SK-MEL-5 (cell line): Measurements from ENCODE around the gene RGS12. TPM values are rescaled to one million over a fixed set of nuclear protein-coding genes. Genes with fewer than 3 reads are reported as not detected.

ENCODE experiments used
- DNase-seq: peaks from one replicate; pipeline ENCODE4 v3.0.0-alpha.2; 2016; ENCODE audit warnings: low read depth, low spot score
- in situ Hi-C: cut with HindIII; loops from 2 replicates; pipeline ENCODE4 v1.10.0; 2016; ENCODE audit warnings: low sequenced_read_pairs, high pct_unique_total_duplicates, low pct_unique_long_range_greater_than_20kb
- total RNA-seq: library from RNA; depleted of rRNA; stranded (reverse); fragments of >200 nt; shearing (Covaris generic); gene quantifications from 2 replicates; pipeline ENCODE4 v1.2.3, GENCODE V29; 2014

RGS12 gene
- total RNA-seq, 1 experiment from 2014 or later, result 4.8 TPM

DNA sequence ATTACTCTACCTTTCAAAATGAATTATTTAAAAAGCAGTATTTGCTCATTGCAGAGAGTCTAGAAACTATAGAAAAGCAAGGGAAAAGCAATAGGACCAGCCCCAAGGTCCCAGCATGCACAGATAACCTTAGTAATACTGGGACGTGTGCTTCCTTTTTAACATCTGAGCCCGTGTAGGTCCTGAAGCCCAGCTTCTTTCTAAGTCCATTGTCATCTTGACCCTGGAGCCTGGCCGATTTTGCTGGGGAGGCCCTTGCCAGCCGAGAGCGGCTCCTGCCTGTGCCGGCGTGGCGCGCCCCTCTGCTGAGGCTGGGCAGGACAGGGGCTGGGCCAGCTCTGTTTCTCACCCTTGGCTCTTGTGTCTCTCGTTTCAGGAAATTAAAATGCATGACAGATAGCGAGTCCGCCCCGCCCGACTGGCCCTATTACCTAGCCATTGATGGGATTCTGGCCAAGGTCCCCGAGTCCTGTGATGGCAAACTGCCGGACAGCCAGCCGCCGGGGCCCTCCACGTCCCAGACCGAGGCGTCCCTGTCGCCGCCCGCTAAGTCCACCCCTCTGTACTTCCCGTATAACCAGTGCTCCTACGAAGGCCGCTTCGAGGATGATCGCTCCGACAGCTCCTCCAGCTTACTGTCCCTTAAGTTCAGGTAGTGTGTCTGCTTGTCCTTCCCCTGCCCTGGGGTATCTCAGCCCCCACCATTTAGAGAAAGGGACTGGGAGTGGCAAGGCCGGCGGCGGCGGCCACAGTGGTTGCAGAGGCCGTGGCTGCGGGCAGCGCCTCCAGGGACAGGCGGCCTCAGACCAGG is 39.8 kb upstream of the RGS12 start:
- in situ Hi-C loops, result no loop called here
- DNase-seq, result no peak

- in situ Hi-C loops, result no loop called here
Measured at GRCh38 chr4:3253808-3254207, 39.0 kb upstream of the RGS12 start.

DNA sequence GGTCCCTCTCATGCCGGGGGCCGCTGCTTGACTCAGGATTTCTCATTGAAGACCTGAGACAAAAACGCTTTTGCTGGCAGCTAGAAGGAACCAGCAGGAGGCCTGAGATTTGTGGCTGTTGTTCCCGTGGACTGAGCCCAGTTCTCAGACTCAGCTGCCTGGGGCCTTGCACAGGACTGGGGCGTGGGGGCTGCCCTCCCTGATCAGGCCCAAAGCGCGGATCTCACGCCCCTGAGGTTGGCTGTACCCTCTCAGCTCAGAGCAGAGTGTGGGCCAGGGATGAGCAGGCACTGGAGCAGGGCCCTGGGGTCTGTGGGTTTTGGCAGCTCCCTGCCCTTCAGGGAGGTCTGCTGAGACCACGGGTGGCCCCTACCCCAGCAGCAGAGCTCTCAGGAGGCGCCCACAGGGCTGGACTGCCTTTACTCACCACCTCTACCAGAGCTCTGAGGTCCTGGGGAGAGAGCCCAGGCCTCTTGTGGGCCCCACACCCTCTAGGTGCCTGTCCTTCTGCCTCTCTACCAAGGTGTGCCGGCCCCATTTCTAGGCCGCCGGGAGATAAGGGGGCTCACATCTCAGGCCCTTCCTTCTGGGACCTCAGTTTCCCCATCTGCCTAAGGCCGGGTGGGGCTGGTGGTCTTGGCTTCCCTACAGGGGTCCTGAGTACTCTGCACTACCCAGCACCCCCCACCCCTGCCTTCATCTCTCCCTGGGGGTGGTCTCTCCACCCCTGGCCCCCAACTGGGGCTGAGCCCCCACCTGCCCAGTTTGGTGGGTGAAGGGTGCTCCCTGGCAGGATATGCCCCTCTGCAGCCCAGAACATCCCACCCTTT is 38.3 kb upstream of the RGS12 start:
- DNase-seq, result no peak
- in situ Hi-C loops, result no loop called here

More at GRCh38 chr4:3253808-3254207, 39.0 kb upstream of the RGS12 start:
- DNase-seq, result no peak

DNA sequence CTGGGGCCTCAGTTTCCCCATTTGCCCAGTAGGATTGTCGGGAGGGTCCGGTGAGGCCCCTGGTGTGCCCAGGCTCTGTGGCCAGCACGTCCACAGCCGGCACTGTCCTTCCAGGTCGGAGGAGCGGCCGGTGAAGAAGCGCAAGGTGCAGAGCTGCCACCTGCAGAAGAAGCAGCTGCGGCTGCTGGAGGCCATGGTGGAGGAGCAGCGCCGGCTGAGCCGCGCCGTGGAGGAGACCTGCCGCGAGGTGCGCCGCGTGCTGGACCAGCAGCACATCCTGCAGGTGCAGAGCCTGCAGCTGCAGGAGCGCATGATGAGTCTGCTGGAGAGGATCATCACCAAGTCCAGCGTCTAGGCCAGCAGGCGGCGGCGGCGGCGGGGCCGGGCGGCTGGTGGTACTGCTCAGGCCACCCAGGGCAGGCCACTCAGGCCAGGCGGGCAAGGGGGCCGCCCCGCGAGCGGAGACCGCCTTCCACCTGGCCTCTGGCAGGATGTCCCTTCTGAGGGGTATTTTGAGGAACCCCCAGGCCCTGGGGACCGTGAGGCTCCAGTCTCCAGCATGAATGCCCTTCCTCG is 37.1 kb upstream of the RGS12 start:
- DNase-seq, result no peak
- in situ Hi-C loops, result no loop called here

DNA sequence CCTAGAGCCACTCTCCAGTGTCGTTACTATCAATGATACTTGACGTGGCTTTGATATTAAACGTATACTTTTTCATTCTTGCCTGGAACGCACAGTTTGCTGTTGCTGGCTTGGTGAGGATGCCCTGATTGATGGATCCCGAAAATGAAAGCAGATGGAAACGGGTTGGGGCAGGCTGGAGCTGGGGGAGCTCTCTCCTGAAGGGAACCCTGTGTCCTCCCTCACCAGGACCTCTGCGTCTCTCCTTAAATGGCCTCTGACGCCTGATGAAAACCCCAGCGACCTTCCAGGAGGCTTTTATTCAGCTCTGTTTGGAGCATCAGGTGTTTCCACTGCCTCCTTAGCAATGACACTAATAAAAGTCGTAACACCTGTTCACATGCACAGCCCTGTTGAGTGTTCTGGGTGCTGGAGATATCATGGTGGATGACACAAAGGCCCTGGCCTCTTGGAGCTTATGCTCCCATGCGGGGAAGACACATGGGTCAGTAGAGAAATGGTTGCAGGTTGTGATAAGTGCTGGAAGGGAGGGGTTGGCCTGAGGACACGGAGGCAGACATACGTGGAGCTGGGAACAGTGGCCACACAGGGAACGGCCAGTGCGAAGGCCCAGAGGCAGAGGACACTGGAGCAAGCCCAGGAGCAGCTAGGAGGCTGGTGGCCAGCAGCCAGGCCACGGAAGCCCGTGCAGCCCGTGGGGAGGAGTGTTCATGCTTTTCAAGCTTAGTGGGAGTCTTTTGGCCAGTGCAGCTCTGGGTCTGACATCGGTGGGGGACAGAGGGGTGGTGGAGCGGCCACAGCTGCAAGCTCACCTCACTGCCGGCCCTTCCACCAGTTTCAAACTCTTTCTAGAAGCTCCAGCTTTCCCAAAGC is 36.4 kb upstream of the RGS12 start:
- in situ Hi-C loops, result no loop called here
- DNase-seq, result no peak

GRCh38 chr4:3257103-3257555 is 35.7 kb upstream of the RGS12 start:
- in situ Hi-C loops, result no loop called here
- DNase-seq, result no peak

DNA sequence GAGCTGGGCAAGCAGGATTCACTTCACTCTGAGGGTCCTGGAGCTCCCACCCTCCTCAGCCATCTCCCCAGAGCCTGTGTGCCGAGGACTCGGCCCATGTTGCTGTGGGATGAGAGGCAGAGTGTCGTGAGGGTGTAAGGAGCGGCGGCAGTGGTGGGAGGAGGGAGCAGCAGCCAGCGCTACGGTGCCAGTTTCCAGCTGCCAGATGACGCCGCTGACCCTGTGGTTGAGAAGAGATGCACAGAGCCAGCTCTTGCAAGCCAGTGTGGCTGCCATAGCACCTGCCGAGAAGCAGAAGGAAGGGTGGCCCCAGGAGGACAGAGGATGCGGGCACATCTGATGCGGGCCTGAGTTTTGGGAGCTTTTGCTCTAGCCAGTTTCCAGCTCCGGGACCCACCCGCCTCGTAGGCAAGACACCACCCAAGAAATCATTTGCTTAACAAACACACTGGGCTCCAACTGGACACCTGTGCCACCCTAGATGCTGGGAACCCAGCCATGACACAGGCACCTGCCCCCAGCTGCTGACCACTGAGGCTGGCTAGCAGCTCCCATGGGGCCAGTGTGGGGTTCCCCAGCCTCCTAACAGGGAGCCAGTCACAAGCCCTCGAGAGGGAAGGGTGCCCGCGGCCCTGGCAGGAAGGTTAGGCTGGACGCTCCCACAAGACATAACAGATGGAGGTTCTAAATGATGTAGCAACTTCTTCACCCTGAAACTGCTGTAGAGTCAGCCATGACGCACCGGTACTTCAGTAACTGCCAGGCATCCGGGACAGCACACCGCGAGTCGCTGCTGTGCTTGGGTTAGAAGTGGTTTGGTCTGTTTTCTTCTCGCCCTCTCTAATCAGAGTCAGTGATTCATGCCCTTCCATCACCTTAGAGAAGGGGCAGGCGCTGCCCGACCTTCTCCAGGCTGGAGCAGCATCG is 35.0 kb upstream of the RGS12 start:
- in situ Hi-C loops, result no loop called here
- no peak for DNase-seq

GRCh38 chr4:3261411-3262207 is 31.2 kb upstream of the RGS12 start:
- no peak for DNase-seq
- in situ Hi-C loops, result no loop called here

- no peak for DNase-seq
- in situ Hi-C loops, result no loop called here
Measured at GRCh38 chr4:3262208-3263052, 30.4 kb upstream of the RGS12 start.

GRCh38 chr4:3263053-3263875 is 29.6 kb upstream of the RGS12 start:
- DNase-seq, result no peak
- in situ Hi-C loops, result no loop called here

DNA sequence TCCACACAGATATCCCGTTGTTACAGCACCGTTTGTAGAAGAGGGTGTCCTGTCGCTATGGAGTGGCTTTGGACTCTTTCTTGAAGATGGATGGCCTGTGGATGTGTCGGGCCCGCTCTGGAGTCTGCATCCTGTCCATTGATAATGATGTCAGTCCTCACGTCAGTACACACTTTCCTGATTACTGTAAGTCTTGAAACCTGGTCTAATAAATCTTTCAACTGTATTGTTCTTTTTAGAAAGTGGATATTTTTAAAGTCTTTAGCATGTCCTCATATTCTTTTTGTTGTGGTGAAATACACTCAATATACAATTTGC is 29.0 kb upstream of the RGS12 start:
- no peak for DNase-seq
- in situ Hi-C loops, result no loop called here

DNA sequence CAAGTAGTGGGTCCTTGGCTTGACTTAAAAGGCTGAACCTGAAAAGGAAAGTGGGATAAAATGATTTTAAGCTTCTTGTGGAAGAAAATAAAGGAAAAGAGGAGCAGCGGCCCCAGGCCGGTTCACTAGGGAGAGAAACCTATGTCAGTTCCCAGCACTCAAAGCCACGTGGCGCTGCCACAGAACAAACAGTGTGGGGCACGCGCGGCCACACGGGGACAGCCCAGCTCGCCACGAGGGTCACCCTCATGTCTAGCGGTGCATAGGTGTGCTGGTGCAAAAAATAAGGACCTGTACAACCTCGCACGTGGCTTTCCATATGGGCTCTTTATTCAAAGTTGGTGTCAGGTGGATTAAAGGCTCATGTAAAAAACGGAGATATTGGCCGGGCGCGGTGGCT is 26.7 kb upstream of the RGS12 start:
- in situ Hi-C loops, result no loop called here
- no peak for DNase-seq

GRCh38 chr4:3267576-3268394 is 25.0 kb upstream of the RGS12 start:
- in situ Hi-C loops, result no loop called here
- DNase-seq, result no peak
